ENCODE results near the gene ELMOD1. TPM values are rescaled to one million over a fixed set of nuclear protein-coding genes. Genes with fewer than 3 reads are reported as not detected.
A peak's percentile ranks its signal among the peaks of the same experiment; 100 is the strongest.

Gene ELMOD1
- total and polyA plus RNA-seq, 10 of the 15 experiments (the other 5 are each of a cell fraction or from before 2014, with no cell fraction given), result not detected

GRCh38 chr11:107565219-107565937 is 25.6 kb upstream of the ELMOD1 start, which contains the start of gene ALKBH8 (continued):
- TF ChIP-seq KLF5 (IDR thresholded peaks at IDR 0.05; ENCODE audit: partially characterized antibody), result no peak
- peak; percentile 89 for TF ChIP-seq RAD51 (IDR thresholded peaks at IDR 0.05)
- no peak for TF ChIP-seq SKIL (IDR thresholded peaks at IDR 0.05; ENCODE audit: low read depth, poor library complexity, severe bottlenecking)
- no peak for TF ChIP-seq EZH2 (IDR thresholded peaks at IDR 0.05; ENCODE audit: borderline replicate concordance, control insufficient read depth, low read depth, low read length)
- TF ChIP-seq ASH2L (IDR thresholded peaks at IDR 0.05; ENCODE audit: borderline replicate concordance, low read depth), result peak; percentile 88
- TF ChIP-seq ZBTB4 (CRISPR knock-in tag; IDR thresholded peaks at IDR 0.05), result no peak
- no peak; the same call in 1 of the 2 replicates for TF ChIP-seq MTA3 (IDR thresholded peaks at IDR 0.05; ENCODE audit: borderline replicate concordance, low read length)
- no peak for TF ChIP-seq BCLAF1 (IDR thresholded peaks at IDR 0.05)
- no peak for TF ChIP-seq ATF7 (IDR thresholded peaks at IDR 0.05; ENCODE audit: low read depth)
- TF ChIP-seq ZNF384 (IDR thresholded peaks at IDR 0.05; ENCODE audit: borderline replicate concordance, low read depth, low read length), result no peak
- TF ChIP-seq, protein P1, sequence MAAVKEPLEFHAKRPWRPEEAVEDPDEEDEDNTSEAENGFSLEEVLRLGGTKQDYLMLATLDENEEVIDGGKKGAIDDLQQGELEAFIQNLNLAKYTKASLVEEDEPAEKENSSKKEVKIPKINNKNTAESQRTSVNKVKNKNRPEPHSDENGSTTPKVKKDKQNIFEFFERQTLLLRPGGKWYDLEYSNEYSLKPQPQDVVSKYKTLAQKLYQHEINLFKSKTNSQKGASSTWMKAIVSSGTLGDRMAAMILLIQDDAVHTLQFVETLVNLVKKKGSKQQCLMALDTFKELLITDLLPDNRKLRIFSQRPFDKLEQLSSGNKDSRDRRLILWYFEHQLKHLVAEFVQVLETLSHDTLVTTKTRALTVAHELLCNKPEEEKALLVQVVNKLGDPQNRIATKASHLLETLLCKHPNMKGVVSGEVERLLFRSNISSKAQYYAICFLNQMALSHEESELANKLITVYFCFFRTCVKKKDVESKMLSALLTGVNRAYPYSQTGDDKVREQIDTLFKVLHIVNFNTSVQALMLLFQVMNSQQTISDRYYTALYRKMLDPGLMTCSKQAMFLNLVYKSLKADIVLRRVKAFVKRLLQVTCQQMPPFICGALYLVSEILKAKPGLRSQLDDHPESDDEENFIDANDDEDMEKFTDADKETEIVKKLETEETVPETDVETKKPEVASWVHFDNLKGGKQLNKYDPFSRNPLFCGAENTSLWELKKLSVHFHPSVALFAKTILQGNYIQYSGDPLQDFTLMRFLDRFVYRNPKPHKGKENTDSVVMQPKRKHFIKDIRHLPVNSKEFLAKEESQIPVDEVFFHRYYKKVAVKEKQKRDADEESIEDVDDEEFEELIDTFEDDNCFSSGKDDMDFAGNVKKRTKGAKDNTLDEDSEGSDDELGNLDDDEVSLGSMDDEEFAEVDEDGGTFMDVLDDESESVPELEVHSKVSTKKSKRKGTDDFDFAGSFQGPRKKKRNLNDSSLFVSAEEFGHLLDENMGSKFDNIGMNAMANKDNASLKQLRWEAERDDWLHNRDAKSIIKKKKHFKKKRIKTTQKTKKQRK (IDR thresholded peaks at IDR 0.05; ENCODE audit: low read depth, low read length), result no peak
- no peak for TF ChIP-seq HDAC2 (IDR thresholded peaks at IDR 0.05)
- no peak for TF ChIP-seq ZSCAN29 (IDR thresholded peaks at IDR 0.05)
- TF ChIP-seq ZBED1 (IDR thresholded peaks at IDR 0.05; ENCODE audit: borderline replicate concordance), result no peak
- no peak for TF ChIP-seq CHD4 (IDR thresholded peaks at IDR 0.05)
- TF ChIP-seq SP1 (IDR thresholded peaks at IDR 0.05; ENCODE audit: low read depth, low read length), result no peak

Measured in GM12878 (cell line).